GM12801 (cell line): ENCODE results near the gene AP1G1.

Experiments used
- TF ChIP-seq, protein P1 (sequence below): IDR thresholded peaks from one replicate; pipeline ENCODE4 v1.5.1; 2011; ENCODE audit warnings: control low read depth; ENCODE audit not compliant: insufficient read length; ENCODE audit errors: extremely low read depth

The AP1G1 gene

DNA sequence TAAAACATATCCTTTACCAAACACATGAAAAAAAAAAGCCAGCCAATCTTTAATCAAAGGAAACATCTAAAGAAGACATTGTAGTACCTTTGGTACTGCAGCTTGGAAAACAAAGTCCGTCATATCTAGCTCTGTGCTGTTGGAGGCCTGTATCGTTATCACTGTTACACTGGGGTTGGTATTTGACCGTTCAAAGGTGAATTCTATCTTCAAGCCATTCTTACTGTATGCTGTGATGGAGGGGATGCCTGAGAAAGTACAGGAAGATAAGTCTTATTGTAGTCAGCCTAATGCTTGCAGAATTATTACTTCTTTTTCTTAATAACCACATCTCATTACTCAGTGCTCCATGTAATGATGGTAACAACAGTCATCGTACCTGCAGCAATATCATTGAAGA is 69.8 kb downstream of the AP1G1 start:
- TF ChIP-seq, protein P1, sequence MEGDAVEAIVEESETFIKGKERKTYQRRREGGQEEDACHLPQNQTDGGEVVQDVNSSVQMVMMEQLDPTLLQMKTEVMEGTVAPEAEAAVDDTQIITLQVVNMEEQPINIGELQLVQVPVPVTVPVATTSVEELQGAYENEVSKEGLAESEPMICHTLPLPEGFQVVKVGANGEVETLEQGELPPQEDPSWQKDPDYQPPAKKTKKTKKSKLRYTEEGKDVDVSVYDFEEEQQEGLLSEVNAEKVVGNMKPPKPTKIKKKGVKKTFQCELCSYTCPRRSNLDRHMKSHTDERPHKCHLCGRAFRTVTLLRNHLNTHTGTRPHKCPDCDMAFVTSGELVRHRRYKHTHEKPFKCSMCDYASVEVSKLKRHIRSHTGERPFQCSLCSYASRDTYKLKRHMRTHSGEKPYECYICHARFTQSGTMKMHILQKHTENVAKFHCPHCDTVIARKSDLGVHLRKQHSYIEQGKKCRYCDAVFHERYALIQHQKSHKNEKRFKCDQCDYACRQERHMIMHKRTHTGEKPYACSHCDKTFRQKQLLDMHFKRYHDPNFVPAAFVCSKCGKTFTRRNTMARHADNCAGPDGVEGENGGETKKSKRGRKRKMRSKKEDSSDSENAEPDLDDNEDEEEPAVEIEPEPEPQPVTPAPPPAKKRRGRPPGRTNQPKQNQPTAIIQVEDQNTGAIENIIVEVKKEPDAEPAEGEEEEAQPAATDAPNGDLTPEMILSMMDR, result no peak

- TF ChIP-seq, protein P1, result no peak
Observed at GRCh38 chr16:71737501-71737900, 71.1 kb downstream of the AP1G1 start.

DNA sequence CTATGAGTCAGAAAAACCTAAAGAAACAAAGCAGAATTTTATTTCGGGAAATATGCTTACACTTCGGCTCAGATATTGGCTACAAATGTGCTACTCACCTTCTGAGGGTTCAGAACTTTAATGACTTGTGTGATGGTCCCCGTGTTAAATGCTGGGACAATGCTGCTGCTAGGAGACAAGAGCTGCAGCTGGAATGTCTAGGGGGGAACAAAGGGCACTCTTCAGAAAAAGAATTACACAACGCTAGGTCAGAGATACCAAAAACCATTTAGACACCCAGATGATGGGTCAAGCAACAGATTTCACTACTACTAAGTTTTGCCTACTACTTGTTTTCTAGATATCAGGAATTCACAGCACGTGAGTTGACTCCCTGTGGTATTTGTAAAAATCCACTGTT is 74.1 kb downstream of the AP1G1 start:
- TF ChIP-seq, protein P1, result no peak

DNA sequence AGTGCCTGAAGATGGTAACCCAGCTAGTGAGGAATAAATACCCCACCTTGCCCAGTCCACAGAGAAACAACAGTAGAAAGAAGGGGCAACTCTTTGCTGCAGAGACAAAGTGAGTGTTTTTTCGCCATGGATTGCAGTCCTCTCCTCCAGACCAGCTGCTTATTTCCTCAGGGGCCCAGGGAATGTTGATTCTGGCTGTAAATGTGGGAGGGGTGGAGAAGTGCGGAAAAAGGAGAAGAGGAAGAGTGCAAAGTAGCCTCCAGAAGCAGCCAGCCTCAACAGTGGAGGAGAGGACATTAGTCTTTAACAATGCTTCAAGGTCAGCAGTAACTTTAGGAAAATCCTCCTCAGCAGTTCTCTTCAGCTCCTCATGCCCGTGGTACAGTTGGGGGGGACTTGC is 76.0 kb downstream of the AP1G1 start:
- TF ChIP-seq, protein P1, result no peak

- TF ChIP-seq, protein P1, result no peak
Observed at GRCh38 chr16:71727551-71728324, 80.9 kb downstream of the AP1G1 start.

DNA sequence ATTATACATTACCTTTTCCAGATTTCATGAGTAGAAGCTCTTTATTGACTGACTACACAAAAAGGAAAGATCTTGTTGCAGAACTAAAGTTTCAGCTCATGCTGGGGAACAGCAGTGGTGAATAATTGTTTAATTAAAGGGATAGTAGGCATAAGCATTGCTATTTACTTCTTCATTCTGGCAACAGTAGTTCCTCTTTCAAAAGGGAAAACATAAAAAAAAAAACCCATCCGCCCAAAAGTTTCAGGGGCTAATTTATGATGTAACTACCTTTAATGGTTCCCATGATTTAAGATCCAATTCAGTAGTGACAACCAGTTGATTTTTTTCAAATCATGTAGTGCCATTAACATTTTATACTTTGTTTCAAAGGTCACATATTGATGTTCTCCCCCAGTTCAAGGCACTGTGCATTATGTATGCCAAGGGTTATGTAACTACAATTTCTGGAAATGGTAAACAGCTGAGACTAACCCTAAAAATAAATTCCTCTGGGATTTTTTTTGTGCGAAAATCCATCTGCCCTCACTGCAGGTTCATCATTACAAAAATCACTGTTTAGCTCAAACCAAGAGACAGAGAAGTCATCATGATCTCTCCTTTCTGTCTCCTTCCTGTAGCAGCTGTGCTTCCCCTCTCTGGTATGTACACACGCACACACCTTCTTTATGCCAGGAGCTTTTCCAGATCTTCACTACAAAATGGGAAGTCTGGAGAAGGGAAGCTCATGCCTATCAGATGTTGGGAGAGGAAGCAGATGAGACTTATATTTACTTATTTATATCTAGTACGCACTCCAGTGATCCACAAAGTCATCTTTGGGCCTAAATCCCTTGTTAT is 81.9 kb downstream of the AP1G1 start:
- TF ChIP-seq, protein P1, result no peak

DNA sequence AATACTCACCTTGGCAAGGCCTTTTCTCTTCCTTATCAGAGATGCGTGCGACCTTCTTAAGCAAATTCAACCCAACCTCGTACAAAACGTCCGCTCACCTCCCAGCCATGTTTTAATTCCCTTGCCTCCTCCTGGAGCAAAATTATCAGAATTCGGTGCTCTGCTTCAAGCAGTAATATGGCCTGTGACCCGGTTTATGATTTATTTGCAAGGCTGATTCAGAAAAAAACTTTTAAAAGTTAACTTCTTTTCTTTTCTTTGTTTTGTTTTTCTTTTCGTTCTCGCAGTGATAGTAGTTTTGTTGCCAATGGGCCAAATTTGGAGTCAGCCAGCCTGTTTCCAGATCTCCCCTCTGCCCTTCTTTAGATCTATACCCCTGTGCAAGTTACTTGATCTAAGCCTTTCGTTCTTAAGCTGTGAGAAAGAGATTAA is 84.3 kb downstream of the AP1G1 start, which contains the start of gene PHLPP2:
PHLPP2 (minus strand) TSS at position 382 of the 432 bp plus-strand sequence. CDS start 9,906 bp downstream, outside the sequence.
- TF ChIP-seq, protein P1, result no peak
